ENCODE data around the gene CFAP99.

Gene CFAP99

GRCh38 chr4:2385516-2385915 is 33.2 kb upstream of the CFAP99 start:
- ChIA-PET CTCF (no interaction called here), POLR2A (no interaction called here)
- TF ChIP-seq ELF4 (IDR thresholded peaks at IDR 0.05), result no peak
- no peak for TF ChIP-seq L3MBTL2 (conservative IDR thresholded peaks at IDR 0.05)
- no peak for TF ChIP-seq SP1 (IDR thresholded peaks at IDR 0.05)
- no peak for TF ChIP-seq ZNF384 (IDR thresholded peaks at IDR 0.05)
- TF ChIP-seq BHLHE40 (IDR thresholded peaks at IDR 0.05; ENCODE audit: borderline replicate concordance), result no peak
- TF ChIP-seq FOXM1 (IDR thresholded peaks at IDR 0.05; ENCODE audit: borderline replicate concordance), result no peak
- no peak for TF ChIP-seq HDGF (IDR thresholded peaks at IDR 0.05; ENCODE audit: borderline replicate concordance)
- DNase-seq (ENCODE audit: extremely low spot score), result no peak

- ChIA-PET CTCF (no interaction called here), POLR2A (no interaction called here)
- TF ChIP-seq ELF4 (IDR thresholded peaks at IDR 0.05) (no peak), FOXM1 (IDR thresholded peaks at IDR 0.05; ENCODE audit: borderline replicate concordance) (no peak), PKNOX1 (IDR thresholded peaks at IDR 0.05) (no peak), FOXK2 (IDR thresholded peaks at IDR 0.05) (no peak)
- DNase-seq (ENCODE audit: extremely low spot score), result no peak
These were observed 32.0 kb upstream of the CFAP99 start for GRCh38 chr4:2386717-2387116.

GRCh38 chr4:2387218-2387617 is 31.5 kb upstream of the CFAP99 start:
- DNase-seq (ENCODE audit: extremely low spot score), result no peak
- ChIA-PET POLR2A (no interaction called here), CTCF (no interaction called here)
- TF ChIP-seq ZNF384 (IDR thresholded peaks at IDR 0.05) (no peak), HDGF (IDR thresholded peaks at IDR 0.05; ENCODE audit: borderline replicate concordance) (no peak), FOXK2 (IDR thresholded peaks at IDR 0.05) (no peak), SUZ12 (IDR thresholded peaks at IDR 0.05) (no peak), TARDBP (IDR thresholded peaks at IDR 0.05) (no peak), L3MBTL2 (conservative IDR thresholded peaks at IDR 0.05) (no peak), LEF1 (IDR thresholded peaks at IDR 0.05; ENCODE audit: borderline replicate concordance) (no peak), BHLHE40 (IDR thresholded peaks at IDR 0.05; ENCODE audit: borderline replicate concordance) (no peak), SP1 (IDR thresholded peaks at IDR 0.05) (no peak), ELF4 (IDR thresholded peaks at IDR 0.05) (no peak), FOXA1 (IDR thresholded peaks at IDR 0.05) (no peak), ARNT (IDR thresholded peaks at IDR 0.05) (no peak), PKNOX1 (IDR thresholded peaks at IDR 0.05) (no peak), CTBP1 (IDR thresholded peaks at IDR 0.05; ENCODE audit: borderline replicate concordance) (no peak), FOXM1 (IDR thresholded peaks at IDR 0.05; ENCODE audit: borderline replicate concordance) (no peak), NFRKB (IDR thresholded peaks at IDR 0.05) (no peak)

- TF ChIP-seq FOXK2 (IDR thresholded peaks at IDR 0.05), result no peak
- no peak for TF ChIP-seq PKNOX1 (IDR thresholded peaks at IDR 0.05)
- TF ChIP-seq NFRKB (IDR thresholded peaks at IDR 0.05), result no peak
- TF ChIP-seq ARNT (IDR thresholded peaks at IDR 0.05), result no peak
- TF ChIP-seq FOXA1 (IDR thresholded peaks at IDR 0.05), result no peak
- TF ChIP-seq SUZ12 (IDR thresholded peaks at IDR 0.05), result no peak
- TF ChIP-seq LEF1 (IDR thresholded peaks at IDR 0.05; ENCODE audit: borderline replicate concordance), result no peak
- no peak for TF ChIP-seq HDGF (IDR thresholded peaks at IDR 0.05; ENCODE audit: borderline replicate concordance)
- TF ChIP-seq CTBP1 (IDR thresholded peaks at IDR 0.05; ENCODE audit: borderline replicate concordance), result no peak
- TF ChIP-seq ZNF384 (IDR thresholded peaks at IDR 0.05), result no peak
- no peak for TF ChIP-seq SP1 (IDR thresholded peaks at IDR 0.05)
- no peak for TF ChIP-seq FOXM1 (IDR thresholded peaks at IDR 0.05; ENCODE audit: borderline replicate concordance)
- no peak for TF ChIP-seq BHLHE40 (IDR thresholded peaks at IDR 0.05; ENCODE audit: borderline replicate concordance)
- no peak for TF ChIP-seq ELF4 (IDR thresholded peaks at IDR 0.05)
- no peak for TF ChIP-seq TARDBP (IDR thresholded peaks at IDR 0.05)
- no peak for TF ChIP-seq L3MBTL2 (conservative IDR thresholded peaks at IDR 0.05)
- POLR2A ChIA-PET, result no interaction called here
- CTCF ChIA-PET, result no interaction called here
These were observed 30.9 kb upstream of the CFAP99 start for GRCh38 chr4:2387829-2388228.

GRCh38 chr4:2388429-2389182 is 30.1 kb upstream of the CFAP99 start:
- DNase-seq (ENCODE audit: extremely low spot score), result no peak
- CTCF ChIA-PET, result no interaction called here
- TF ChIP-seq LEF1 (IDR thresholded peaks at IDR 0.05; ENCODE audit: borderline replicate concordance), result no peak
- TF ChIP-seq NFRKB (IDR thresholded peaks at IDR 0.05), result no peak
- TF ChIP-seq ELF4 (IDR thresholded peaks at IDR 0.05), result no peak
- no peak for TF ChIP-seq BHLHE40 (IDR thresholded peaks at IDR 0.05; ENCODE audit: borderline replicate concordance)
- TF ChIP-seq TARDBP (IDR thresholded peaks at IDR 0.05), result no peak
- no peak for TF ChIP-seq PKNOX1 (IDR thresholded peaks at IDR 0.05)
- TF ChIP-seq FOXK2 (IDR thresholded peaks at IDR 0.05), result no peak
- no peak for TF ChIP-seq ZNF384 (IDR thresholded peaks at IDR 0.05)
- POLR2A ChIA-PET, result no interaction called here

More at GRCh38 chr4:2387829-2388228, 30.9 kb upstream of the CFAP99 start:
- DNase-seq (ENCODE audit: extremely low spot score), result no peak

- POLR2A ChIA-PET, result no interaction called here
- TF ChIP-seq SP1 (IDR thresholded peaks at IDR 0.05) (no peak), PKNOX1 (IDR thresholded peaks at IDR 0.05) (no peak), FOXM1 (IDR thresholded peaks at IDR 0.05; ENCODE audit: borderline replicate concordance) (no peak), L3MBTL2 (conservative IDR thresholded peaks at IDR 0.05) (no peak; the same call in 1 of the 2 replicates), HDGF (IDR thresholded peaks at IDR 0.05; ENCODE audit: borderline replicate concordance) (no peak), LEF1 (IDR thresholded peaks at IDR 0.05; ENCODE audit: borderline replicate concordance) (no peak), NFRKB (IDR thresholded peaks at IDR 0.05) (no peak), ELF4 (IDR thresholded peaks at IDR 0.05) (no peak), CTBP1 (IDR thresholded peaks at IDR 0.05; ENCODE audit: borderline replicate concordance) (no peak), FOXA1 (IDR thresholded peaks at IDR 0.05) (no peak), BHLHE40 (IDR thresholded peaks at IDR 0.05; ENCODE audit: borderline replicate concordance) (no peak), SUZ12 (IDR thresholded peaks at IDR 0.05) (no peak), TARDBP (IDR thresholded peaks at IDR 0.05) (no peak), ARNT (IDR thresholded peaks at IDR 0.05) (no peak), ZNF384 (IDR thresholded peaks at IDR 0.05) (no peak)
- no peak for DNase-seq (ENCODE audit: extremely low spot score)
- CTCF ChIA-PET, result no interaction called here
These were observed 29.1 kb upstream of the CFAP99 start for GRCh38 chr4:2389691-2390090.

All from HEK293T (cell line).